Activated CD8-positive, alpha-beta memory T cell treated with anti-CD3 and anti-CD28 coated beads, Interleukin-2, amount 10 ng/mL, durations not matched to agents 7 days and 5 days (primary cell): ENCODE results near the gene POLRMT. TPM values are rescaled to one million over a fixed set of nuclear protein-coding genes. Genes with fewer than 3 reads are reported as not detected.
"Not testable (repeated sequence)": the region's sequence is repeated elsewhere in the genome, so short reads cannot be mapped to it uniquely, and the experiment has no call there.

Source experiments
- ATAC-seq: fragments of 150-1000 bp; cut with Tn5 transposase; one replicate; pipeline ENCODE4 v1.10.0; 2021; ENCODE audit warnings: moderate library complexity
- CTCF ChIA-PET: fragments of 350-600 bp; sonication (Branson Sonifier 250); formaldehyde crosslinking; loops from one replicate; lab custom pipeline; 2021; ENCODE audit warnings: antibody characterized with exemption; lab: Charles Lee
- DNase-seq: peaks from one replicate; pipeline ENCODE4 v3.0.0-alpha.2; 2020
- H3K27ac Mint-ChIP-seq: one replicate; pipeline ENCODE4 v1.8.0; 2021; ENCODE audit warnings: mild to moderate bottlenecking, mixed read lengths
- H3K27me3 Mint-ChIP-seq: one replicate; pipeline ENCODE4 v1.8.0; 2021; ENCODE audit warnings: mixed read lengths
- H3K36me3 Mint-ChIP-seq: one replicate; pipeline ENCODE4 v1.8.0; 2021; ENCODE audit warnings: mild to moderate bottlenecking, mixed read lengths
- H3K4me1 Mint-ChIP-seq: one replicate; pipeline ENCODE4 v1.8.0; 2021; ENCODE audit warnings: mixed read lengths
- H3K4me3 Mint-ChIP-seq: one replicate; pipeline ENCODE4 v1.8.0; 2021; ENCODE audit warnings: mild to moderate bottlenecking, moderate library complexity, mixed read lengths
- H3K9me3 Mint-ChIP-seq: one replicate; pipeline ENCODE4 v1.8.0; 2022; ENCODE audit warnings: low read depth, mixed read lengths
- total RNA-seq, 2 experiments: library from RNA; stranded (reverse); gene quantifications; one replicate each; pipeline ENCODE4 v1.2.3, GENCODE V29; 2021

POLRMT gene
- total RNA-seq, 2 experiments from 2014 or later = 65.0 to 68.1 TPM

DNA sequence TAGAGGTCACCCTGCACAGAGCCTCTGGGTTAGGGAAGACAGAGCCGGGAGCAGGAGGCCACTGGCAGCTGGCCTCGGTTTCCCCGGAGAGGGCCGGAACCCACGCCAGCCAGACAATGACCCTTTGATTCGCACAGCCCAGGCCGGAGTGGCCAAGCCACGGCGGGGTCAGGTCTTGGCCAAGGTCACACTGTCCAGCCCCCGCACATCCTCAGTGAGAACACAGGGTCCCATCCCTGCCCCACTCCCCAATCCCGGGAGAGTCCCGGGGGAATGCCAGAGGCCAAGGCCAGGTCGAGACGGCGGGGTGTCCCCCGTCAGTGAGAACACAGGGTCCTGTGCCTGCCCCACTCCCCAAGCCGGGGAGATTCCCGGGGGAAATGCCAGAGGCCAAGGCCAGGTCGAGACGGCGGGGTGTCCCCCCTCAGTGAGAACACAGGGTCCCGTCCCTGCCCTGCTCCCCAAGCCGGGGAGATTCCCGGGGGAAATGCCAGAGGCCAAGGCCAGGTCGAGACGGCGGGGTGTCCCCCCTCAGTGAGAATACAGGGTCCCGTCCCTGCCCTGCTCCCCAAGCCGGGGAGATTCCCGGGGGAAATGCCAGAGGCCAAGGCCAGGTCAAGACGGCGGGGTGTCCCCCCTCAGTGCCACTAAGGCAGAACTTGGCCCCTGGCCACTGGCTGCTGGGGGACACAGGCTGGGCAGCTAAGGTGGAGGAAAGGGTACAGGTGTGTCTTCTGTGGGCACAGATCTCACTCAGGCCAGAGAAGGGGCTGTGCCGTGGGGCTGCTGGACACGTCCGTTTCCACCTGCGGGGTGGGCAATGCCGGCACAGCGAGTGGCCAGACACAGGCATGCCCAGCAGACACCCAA lies 41.2 kb upstream of the POLRMT start:
- CTCF ChIA-PET = no interaction called here
- peaks cover 19% of the 10 kb centered on the region for H3K27me3 Mint-ChIP-seq

GRCh38 chr19:670609-671075 lies 37.3 kb upstream of the POLRMT start:
- no peak for ATAC-seq
- CTCF ChIA-PET = no interaction called here
- H3K27ac Mint-ChIP-seq = no peak overlapping the region
- peaks cover 2% of the 10 kb centered on the region for H3K9me3 Mint-ChIP-seq
- H3K4me3 Mint-ChIP-seq = no peak overlapping the region
- DNase-seq = no peak
- peaks cover 27% of the 10 kb centered on the region for H3K27me3 Mint-ChIP-seq
- no peaks in the 10 kb centered on the region for H3K36me3 Mint-ChIP-seq
- H3K4me1 Mint-ChIP-seq = no peaks in the 10 kb centered on the region

More for the DNA sequence above, 41.2 kb upstream of the POLRMT start:
- Mint-ChIP-seq H3K27ac (no peak overlapping the region), H3K4me1 (no peaks in the 10 kb centered on the region), H3K9me3 (no peaks in the 10 kb centered on the region), H3K4me3 (no peak overlapping the region), H3K36me3 (no peaks in the 10 kb centered on the region)
- ATAC-seq (no peak), DNase-seq (no peak)

GRCh38 chr19:668675-669434 lies 35.5 kb upstream of the POLRMT start:
- not testable (repeated sequence) for H3K4me1 Mint-ChIP-seq, DNase-seq, H3K4me3 Mint-ChIP-seq, H3K9me3 Mint-ChIP-seq, H3K27ac Mint-ChIP-seq, ATAC-seq, H3K36me3 Mint-ChIP-seq
- H3K27me3 Mint-ChIP-seq = peaks cover 16% of the 10 kb centered on the region
- CTCF ChIA-PET = interaction anchor here (1.2 to 2.0 kb wide), 3 partner anchors 11 to 68 kb away, joined by 3 to 7 read pairs (median 5); no protein-coding TSS in a partner anchor

DNA sequence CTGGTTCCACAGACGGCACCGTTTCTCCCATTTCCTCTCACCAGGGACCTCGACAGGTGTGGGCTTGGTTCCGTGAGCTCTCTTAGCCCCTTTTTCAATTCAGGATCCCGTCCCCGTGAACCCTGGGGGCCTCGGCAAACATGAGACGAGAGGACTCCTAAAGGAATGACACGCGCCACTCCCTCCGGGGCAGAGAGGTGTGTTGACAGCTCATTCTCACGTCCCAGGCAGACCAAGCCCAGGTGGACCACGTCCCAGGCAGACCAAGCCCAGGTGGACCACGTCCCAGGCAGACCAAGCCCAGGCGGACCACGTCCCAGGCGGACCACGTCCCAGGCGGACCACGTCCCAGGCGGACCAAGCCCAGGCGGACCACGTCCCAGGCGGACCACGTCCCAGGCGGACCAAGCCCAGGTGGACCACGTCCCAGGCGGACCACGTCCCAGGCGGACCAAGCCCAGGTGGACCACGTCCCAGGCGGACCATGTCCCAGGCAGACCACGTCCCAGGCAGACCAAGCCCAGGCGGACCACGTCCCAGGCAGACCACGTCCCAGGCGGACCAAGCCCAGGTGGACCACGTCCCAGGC lies 33.7 kb upstream of the POLRMT start:
- Mint-ChIP-seq H3K27me3 (peaks cover 12% of the 10 kb centered on the region), H3K4me1 (peaks cover 16% of the 10 kb centered on the region)
- not testable (repeated sequence) for ATAC-seq, H3K27ac Mint-ChIP-seq, H3K36me3 Mint-ChIP-seq, DNase-seq, H3K4me3 Mint-ChIP-seq, H3K9me3 Mint-ChIP-seq
- CTCF ChIA-PET = interaction anchor here (0.9 to 2.0 kb wide), 2 partner anchors 12 to 67 kb away, joined by 5 read pairs; no protein-coding TSS in a partner anchor

DNA sequence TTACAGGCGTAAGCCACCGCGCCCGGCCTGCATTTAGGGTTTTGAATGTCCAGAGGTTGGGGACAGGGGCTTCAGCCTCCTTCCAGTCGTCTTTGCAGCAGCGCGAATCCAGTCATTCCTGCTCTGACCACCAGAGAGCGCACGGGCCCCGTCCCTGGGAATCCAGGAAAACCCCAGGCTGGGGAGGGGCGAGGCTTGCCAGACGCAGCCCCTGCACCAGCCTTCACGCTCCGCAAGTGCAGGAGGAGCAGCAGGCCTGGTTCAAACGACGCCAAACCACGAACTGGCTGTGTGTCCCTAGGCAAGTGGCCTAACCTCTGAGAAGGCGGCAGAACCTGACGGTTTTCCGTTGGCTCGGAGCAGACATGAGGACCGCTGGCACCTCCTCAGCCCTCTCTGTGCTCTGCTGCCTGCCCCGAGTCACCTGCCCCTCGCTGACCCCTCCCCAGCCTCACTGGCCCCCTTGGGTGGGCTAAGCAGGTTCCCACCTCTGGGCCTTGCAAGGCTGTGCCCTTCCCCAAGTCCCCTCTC lies 31.6 kb upstream of the POLRMT start:
- CTCF ChIA-PET = interaction anchor here (0.6 to 3.7 kb wide), 7 partner anchors 14 to 132 kb away, joined by 3 to 40 read pairs (median 3); no protein-coding TSS in a partner anchor
- peak overlapping the region; percentile 84 for H3K27ac Mint-ChIP-seq
- H3K27me3 Mint-ChIP-seq = peaks cover 12% of the 10 kb centered on the region
- ATAC-seq = no peak
- peaks cover 26% of the 10 kb centered on the region for H3K4me1 Mint-ChIP-seq
- peak overlapping the region; percentile 22 for H3K4me3 Mint-ChIP-seq
- H3K9me3 Mint-ChIP-seq = peaks cover 2% of the 10 kb centered on the region
- H3K36me3 Mint-ChIP-seq = peaks cover 3% of the 10 kb centered on the region
- DNase-seq = peak; percentile 81

GRCh38 chr19:663682-664117 lies 30.4 kb upstream of the POLRMT start:
- Mint-ChIP-seq H3K36me3 (peaks cover 5% of the 10 kb centered on the region), H3K4me1 (peaks cover 36% of the 10 kb centered on the region), H3K27ac (peak overlapping the region; percentile 84), H3K27me3 (peaks cover 5% of the 10 kb centered on the region), H3K9me3 (no peaks in the 10 kb centered on the region), H3K4me3 (peak overlapping the region; percentile 75)
- ATAC-seq (no peak), DNase-seq (no peak)
- CTCF ChIA-PET = interaction anchor here (0.6 to 3.7 kb wide), 6 partner anchors 16 to 413 kb away, joined by 3 to 40 read pairs (median 4); no protein-coding TSS in a partner anchor

GRCh38 chr19:662962-663681 lies 29.8 kb upstream of the POLRMT start, which contains the start of gene RNF126:
RNF126 (minus strand) TSS chr19:663214; CDS start chr19:663121, 93 bp downstream.
- no peaks in the 10 kb centered on the region for H3K27me3 Mint-ChIP-seq
- ATAC-seq (peak; percentile 65), DNase-seq (peak; percentile 95)
- H3K9me3 Mint-ChIP-seq = no peaks in the 10 kb centered on the region
- CTCF ChIA-PET = interaction anchor here (0.6 to 3.7 kb wide), 6 partner anchors 17 to 414 kb away, joined by 3 to 40 read pairs (median 4); no protein-coding TSS in a partner anchor
- H3K27ac Mint-ChIP-seq = peak within 1 kb of the TSS; percentile 95
- H3K4me3 Mint-ChIP-seq = peak within 1 kb of the TSS; percentile 94
- H3K36me3 Mint-ChIP-seq = peaks cover 5% of the 10 kb centered on the region
- peaks cover 40% of the 10 kb centered on the region for H3K4me1 Mint-ChIP-seq

GRCh38 chr19:662207-662961 lies 29.0 kb upstream of the POLRMT start:
- peaks cover 42% of the 10 kb centered on the region for H3K4me1 Mint-ChIP-seq
- CTCF ChIA-PET = interaction anchor here (1.4 to 3.7 kb wide), 5 partner anchors 17 to 152 kb away, joined by 3 to 40 read pairs (median 6); no protein-coding TSS in a partner anchor

GRCh38 chr19:661427-662196 lies 28.3 kb upstream of the POLRMT start:
- ATAC-seq (peak; percentile 48), DNase-seq (peak; percentile 83)
- H3K4me3 Mint-ChIP-seq = peak overlapping the region; percentile 94
- H3K36me3 Mint-ChIP-seq = peaks cover 5% of the 10 kb centered on the region
- CTCF ChIA-PET = interaction anchor here (1.6 to 2.2 kb wide), 2 partner anchors 18 to 151 kb away, joined by 5 to 9 read pairs; no protein-coding TSS in a partner anchor
- no peaks in the 10 kb centered on the region for H3K9me3 Mint-ChIP-seq
- peak overlapping the region; percentile 95 for H3K27ac Mint-ChIP-seq
- H3K4me1 Mint-ChIP-seq = peaks cover 47% of the 10 kb centered on the region
- no peaks in the 10 kb centered on the region for H3K27me3 Mint-ChIP-seq

More at GRCh38 chr19:662207-662961, 29.0 kb upstream of the POLRMT start:
- peak; percentile 43 for ATAC-seq
- Mint-ChIP-seq H3K27ac (peak overlapping the region; percentile 95), H3K27me3 (no peaks in the 10 kb centered on the region), H3K36me3 (peaks cover 5% of the 10 kb centered on the region), H3K9me3 (no peaks in the 10 kb centered on the region), H3K4me3 (peak overlapping the region; percentile 94)
- peak; percentile 87 for DNase-seq

DNA sequence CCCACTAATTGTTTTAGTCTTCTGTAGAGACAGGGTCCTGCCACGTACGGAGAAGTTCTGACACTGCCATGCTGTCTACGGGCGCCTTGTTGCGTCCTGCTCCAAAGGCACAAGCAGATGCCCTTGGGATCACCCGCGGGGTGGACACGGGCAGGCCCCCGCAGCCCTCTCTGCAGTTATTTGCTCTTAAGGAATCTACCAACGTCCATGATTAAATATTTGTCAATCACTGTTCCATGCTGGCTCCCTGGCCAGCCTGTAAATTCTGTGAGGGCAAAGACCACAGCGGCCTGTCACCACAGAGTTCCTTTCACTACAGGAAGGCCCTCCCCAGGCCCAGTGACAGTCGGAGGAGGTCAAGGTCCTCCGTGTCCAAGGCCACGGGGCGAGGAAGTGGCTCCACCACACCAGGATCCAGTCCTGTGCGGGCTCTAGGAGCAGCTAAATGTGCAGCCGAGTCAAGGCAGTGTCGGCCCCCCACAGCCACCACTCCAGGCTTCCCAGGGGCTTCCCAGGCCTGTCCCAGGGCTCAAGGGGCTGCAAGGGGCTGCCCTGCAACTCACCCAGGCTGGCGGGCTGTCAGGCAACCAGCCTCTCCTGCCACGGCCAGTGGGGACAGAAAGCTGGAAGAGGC lies 27.6 kb upstream of the POLRMT start:
- CTCF ChIA-PET = interaction anchor here (0.9 to 2.2 kb wide), 4 partner anchors 19 to 323 kb away, joined by 3 to 9 read pairs (median 4); partner anchors contain the start of gene WDR18
- Mint-ChIP-seq H3K27me3 (no peaks in the 10 kb centered on the region), H3K4me3 (peak overlapping the region; percentile 94), H3K9me3 (no peaks in the 10 kb centered on the region), H3K36me3 (peaks cover 5% of the 10 kb centered on the region), H3K4me1 (peaks cover 48% of the 10 kb centered on the region), H3K27ac (peak overlapping the region; percentile 95)
- ATAC-seq (no peak), DNase-seq (no peak)
